CD14-positive monocyte (primary cell): ENCODE results near the gene LEMD1. TPM values are rescaled to one million over a fixed set of nuclear protein-coding genes. Genes with fewer than 3 reads are reported as not detected.

Source experiments
- DNase-seq, 3 donors: peaks; one replicate each; pipeline ENCODE4 v3.0.0-alpha.2; 2011 to 2022
- H2AFZ ChIP-seq: 2 replicates; pipeline ENCODE4 v1.6.0; 2012; ENCODE audit warnings: mild to moderate bottlenecking, low read depth, low read length, inconsistent platforms; ENCODE audit not compliant: insufficient read depth, poor library complexity, severe bottlenecking
- H3K27ac ChIP-seq, 2 donors: 1 replicate in 1 of 2; 2 replicates in 1 of 2; pipeline ENCODE4 v1.5.1; 2012 to 2013; ENCODE audit warnings: low read length in 2 of 2, control low read depth in 1 of 2, inconsistent platforms in 1 of 2, low read depth in 1 of 2, mild to moderate bottlenecking in 1 of 2
- H3K27me3 ChIP-seq, 2 donors: one replicate each; pipeline versions ENCODE4 v1.6.0 to v1.6.1; 2011 to 2013; ENCODE audit warnings: low read length in 2 of 2; ENCODE audit not compliant: control insufficient read depth in 2 of 2, insufficient read depth in 2 of 2
- H3K36me3 ChIP-seq, 2 donors: replicated peaks in 1 of 2; 1 replicate in 1 of 2; 2 replicates in 1 of 2; pipeline versions ENCODE4 v1.5.1 to v1.6.1; 2012 to 2013; ENCODE audit warnings: low read length in 2 of 2, control low read depth in 1 of 2, inconsistent platforms in 1 of 2, mild to moderate bottlenecking in 1 of 2; ENCODE audit not compliant: insufficient read depth in 2 of 2, control insufficient read depth in 1 of 2
- H3K4me1 ChIP-seq, 2 donors: 1 replicate in 1 of 2; 2 replicates in 1 of 2; pipeline versions ENCODE4 v1.5.1 to v1.6.1; 2012 to 2013; ENCODE audit warnings: low read length in 2 of 2, control low read depth in 1 of 2, inconsistent platforms in 1 of 2, mild to moderate bottlenecking in 1 of 2, moderate library complexity in 1 of 2; ENCODE audit not compliant: insufficient read depth in 2 of 2, control insufficient read depth in 1 of 2
- H3K4me2 ChIP-seq: replicated peaks from 2 replicates; pipeline ENCODE3; 2012; ENCODE audit warnings: low read length, moderate library complexity, mild to moderate bottlenecking; ENCODE audit not compliant: poor library complexity, severe bottlenecking; ENCODE audit errors: extremely low read depth
- H3K4me3 ChIP-seq, 3 experiments: fragments of 200-600 bp in 1 of 3; sonication (generic) in 1 of 3; replicated peaks in 1 of 3; 1 replicate in 2 of 3; 2 replicates in 1 of 3; pipeline ENCODE4 v1.5.1; 2011 to 2013; ENCODE audit warnings: low read length in 3 of 3, mild to moderate bottlenecking in 3 of 3, control low read depth in 2 of 3, low read depth in 2 of 3, inconsistent platforms in 1 of 3, moderate library complexity in 1 of 3
- H3K79me2 ChIP-seq: 2 replicates; pipeline ENCODE4 v1.6.0; 2012; ENCODE audit warnings: mild to moderate bottlenecking, control low read depth, inconsistent platforms, low read length, moderate library complexity; ENCODE audit not compliant: insufficient read depth
- H3K9ac ChIP-seq: 2 replicates; pipeline ENCODE4 v1.6.0; 2017; ENCODE audit warnings: low read length, mild to moderate bottlenecking; ENCODE audit not compliant: insufficient read depth, poor library complexity, severe bottlenecking
- H3K9me3 ChIP-seq, 2 donors: replicated peaks in 1 of 2; 1 replicate in 1 of 2; 2 replicates in 1 of 2; pipeline versions ENCODE4 v1.5.1 to v1.6.1; 2012 to 2013; ENCODE audit warnings: low read length in 2 of 2, control low read depth in 1 of 2; ENCODE audit not compliant: control insufficient read depth in 1 of 2, insufficient read depth in 1 of 2
- H4K20me1 ChIP-seq: 2 replicates; pipeline ENCODE4 v1.6.0; 2012; ENCODE audit warnings: mild to moderate bottlenecking, low read length, control low read depth, moderate library complexity; ENCODE audit not compliant: insufficient read depth
- H3K27ac Mint-ChIP-seq, 7 donors: one replicate each; pipeline ENCODE4 v1.8.0; 2020; ENCODE audit warnings: mild to moderate bottlenecking in 7 of 7, mixed read lengths in 7 of 7, moderate library complexity in 6 of 7, inconsistent platforms in 2 of 7
- H3K27me3 Mint-ChIP-seq, 3 donors: one replicate each; pipeline ENCODE4 v1.8.0; 2021 to 2022; ENCODE audit warnings: low read depth in 3 of 3, mild to moderate bottlenecking in 3 of 3, mixed read lengths in 3 of 3, moderate library complexity in 3 of 3, inconsistent platforms in 1 of 3
- H3K36me3 Mint-ChIP-seq, 2 donors: one replicate each; pipeline ENCODE4 v1.8.0; 2020; ENCODE audit warnings: mixed read lengths in 2 of 2, inconsistent platforms in 1 of 2, mild to moderate bottlenecking in 1 of 2
- H3K4me1 Mint-ChIP-seq: one replicate; pipeline ENCODE4 v1.8.0; 2020; ENCODE audit warnings: mild to moderate bottlenecking, mixed read lengths
- H3K4me3 Mint-ChIP-seq, 2 donors: one replicate each; pipeline ENCODE4 v1.8.0; 2020; ENCODE audit warnings: mild to moderate bottlenecking in 2 of 2, mixed read lengths in 2 of 2, moderate library complexity in 1 of 2
- H3K9me3 Mint-ChIP-seq, 7 donors: one replicate each; pipeline ENCODE4 v1.8.0; 2020 to 2022; ENCODE audit warnings: mixed read lengths in 7 of 7, mild to moderate bottlenecking in 6 of 7, moderate library complexity in 6 of 7, inconsistent platforms in 2 of 7
- WGBS: methylation state at CpG from one replicate; pipeline ENCODE4 v1.1.5; 2013; ENCODE audit warnings: missing lambda C conversion rate; ENCODE audit not compliant: insufficient coverage; 5-methylcytosine and 5-hydroxymethylcytosine counted together
- intact Hi-C, 2 donors: fragments of 100-400 bp; cut with micrococcal nuclease; formaldehyde crosslinking; loops; one replicate each; pipeline versions ENCODE4 v1.15.0 to v1.15.1; 2023
- polyA plus RNA-seq, 3 donors: library from polyadenylated mRNA; depleted of rRNA in 1 of 3; unstranded in 2 of 3; stranded (reverse) in 1 of 3; fragments of 300-500 nt in 2 of 3; fragments of >200 nt in 1 of 3; fragmentation: Illumina TruSeq in 2 of 3; gene quantifications; 1 replicate in 2 of 3; 2 replicates in 1 of 3; pipeline ENCODE4 v1.2.3, GENCODE V29; 2012 to 2021
- TF ChIP-seq, protein P1 (sequence below): fragments of 200-600 bp; IDR thresholded peaks from one replicate; pipeline ENCODE4 v1.8.0; 2022; ENCODE audit warnings: antibody characterized with exemption, mild to moderate bottlenecking

LEMD1 gene
- polyA plus RNA-seq, 3 donors = not detected

DNA sequence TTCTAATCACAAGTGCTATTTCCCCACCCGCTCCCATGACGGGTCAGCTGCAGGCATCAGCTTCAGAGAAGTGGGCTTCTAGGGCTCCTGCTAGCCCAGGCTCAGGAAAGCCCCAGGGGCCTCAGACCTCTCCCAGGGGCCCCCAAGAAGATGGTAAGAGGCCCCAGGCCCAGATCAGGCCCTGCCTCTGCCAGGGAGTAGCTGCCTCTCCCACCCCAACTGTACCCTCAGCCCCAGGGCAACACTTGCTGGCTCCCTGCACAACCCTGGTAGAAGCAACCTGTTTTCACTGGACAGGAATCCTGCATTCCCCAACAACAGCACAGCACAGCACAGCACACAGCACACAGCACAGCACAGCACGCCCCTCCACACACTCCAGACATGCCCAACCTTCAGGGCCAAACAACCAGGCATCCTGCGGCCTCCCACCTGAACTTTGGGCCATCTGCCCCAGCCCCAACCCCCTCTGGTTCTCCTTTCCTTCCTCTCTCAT, 27.4 kb upstream of the LEMD1 start:
- H3K4me2 ChIP-seq = no peak overlapping the region

DNA sequence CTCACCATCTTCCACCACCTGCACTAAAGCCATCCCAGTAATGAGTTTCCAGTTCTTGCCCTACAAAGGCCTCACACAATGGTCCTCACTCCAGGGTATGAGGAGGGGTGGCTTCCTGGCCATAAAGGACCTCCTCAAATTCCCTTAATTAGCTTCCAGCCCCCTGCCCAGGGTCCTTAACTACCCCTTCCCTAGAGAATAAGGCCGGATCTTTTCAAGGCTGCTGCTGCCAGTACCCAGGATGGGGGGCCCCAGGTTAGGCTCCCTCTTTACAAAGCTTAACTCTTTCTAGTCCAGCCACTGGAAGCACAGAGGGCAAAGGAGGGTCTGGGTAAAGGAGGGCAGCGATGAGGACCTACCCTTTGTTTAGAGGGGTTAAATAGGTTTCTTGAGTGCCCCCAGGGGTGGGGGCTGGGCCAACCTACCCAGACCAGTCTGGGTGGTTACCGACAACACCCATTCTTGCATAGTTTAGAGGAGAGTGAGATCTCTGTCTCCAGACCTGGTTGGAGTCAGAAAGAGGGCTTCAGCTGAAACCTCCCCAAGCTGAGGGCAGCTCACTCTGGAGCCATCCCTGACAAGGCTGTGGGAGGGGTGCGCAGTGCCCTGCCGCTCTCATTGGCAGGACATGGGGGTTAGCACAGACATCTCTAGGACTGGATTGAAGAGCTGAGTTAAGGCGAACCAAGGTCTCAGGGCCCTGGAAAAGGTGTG, 26.8 kb upstream of the LEMD1 start:
- Mint-ChIP-seq H3K4me3 (no peak overlapping the region), H3K4me1 (no peaks in the 10 kb centered on the region), H3K36me3 (no peaks in the 10 kb centered on the region), H3K27me3 (peaks cover 44 to 69% (median 47%) of the 10 kb centered on the region in 3 donors), H3K27ac (no peak overlapping the region), H3K9me3 (peaks cover 0 to 2% (median 0%) of the 10 kb centered on the region in 7 donors)
- H3K36me3 ChIP-seq = no peaks in the 10 kb centered on the region
- H3K79me2 ChIP-seq = no peaks in the 10 kb centered on the region
- peaks cover 7 to 52% of the 10 kb centered on the region in 2 donors for H3K27me3 ChIP-seq
- H3K27ac ChIP-seq = no peak overlapping the region
- TF ChIP-seq, protein P1, sequence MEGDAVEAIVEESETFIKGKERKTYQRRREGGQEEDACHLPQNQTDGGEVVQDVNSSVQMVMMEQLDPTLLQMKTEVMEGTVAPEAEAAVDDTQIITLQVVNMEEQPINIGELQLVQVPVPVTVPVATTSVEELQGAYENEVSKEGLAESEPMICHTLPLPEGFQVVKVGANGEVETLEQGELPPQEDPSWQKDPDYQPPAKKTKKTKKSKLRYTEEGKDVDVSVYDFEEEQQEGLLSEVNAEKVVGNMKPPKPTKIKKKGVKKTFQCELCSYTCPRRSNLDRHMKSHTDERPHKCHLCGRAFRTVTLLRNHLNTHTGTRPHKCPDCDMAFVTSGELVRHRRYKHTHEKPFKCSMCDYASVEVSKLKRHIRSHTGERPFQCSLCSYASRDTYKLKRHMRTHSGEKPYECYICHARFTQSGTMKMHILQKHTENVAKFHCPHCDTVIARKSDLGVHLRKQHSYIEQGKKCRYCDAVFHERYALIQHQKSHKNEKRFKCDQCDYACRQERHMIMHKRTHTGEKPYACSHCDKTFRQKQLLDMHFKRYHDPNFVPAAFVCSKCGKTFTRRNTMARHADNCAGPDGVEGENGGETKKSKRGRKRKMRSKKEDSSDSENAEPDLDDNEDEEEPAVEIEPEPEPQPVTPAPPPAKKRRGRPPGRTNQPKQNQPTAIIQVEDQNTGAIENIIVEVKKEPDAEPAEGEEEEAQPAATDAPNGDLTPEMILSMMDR = no peak
- no peak for DNase-seq
- no peaks in the 10 kb centered on the region for H3K4me1 ChIP-seq
- no peak overlapping the region for H2AFZ ChIP-seq
- H3K9ac ChIP-seq = no peak overlapping the region
- intact Hi-C loops = no loop called here
- no peaks in the 10 kb centered on the region for H3K9me3 ChIP-seq
- H3K4me3 ChIP-seq = no peak overlapping the region
- 95% methylated on average over 3 of the region's 6 CpGs for WGBS
- H4K20me1 ChIP-seq = no peaks in the 10 kb centered on the region
- H3K4me2 ChIP-seq = no peak overlapping the region

More for the DNA sequence above, 27.4 kb upstream of the LEMD1 start:
- H3K79me2 ChIP-seq = no peaks in the 10 kb centered on the region
- Mint-ChIP-seq H3K9me3 (peaks cover 0 to 2% (median 0%) of the 10 kb centered on the region in 7 donors), H3K4me1 (no peaks in the 10 kb centered on the region), H3K27ac (peak overlapping the region in 1 of 7 donors; percentile 72), H3K27me3 (peaks cover 47 to 69% (median 52%) of the 10 kb centered on the region in 3 donors), H3K4me3 (no peak overlapping the region), H3K36me3 (no peaks in the 10 kb centered on the region)
- TF ChIP-seq, protein P1 = no peak
- no peaks in the 10 kb centered on the region for H3K9me3 ChIP-seq
- no peak overlapping the region for H3K4me3 ChIP-seq
- H3K27ac ChIP-seq = no peak overlapping the region
- no peak overlapping the region for H2AFZ ChIP-seq
- no peaks in the 10 kb centered on the region for H3K4me1 ChIP-seq
- H3K9ac ChIP-seq = no peak overlapping the region
- no peaks in the 10 kb centered on the region for H3K36me3 ChIP-seq
- H4K20me1 ChIP-seq = no peaks in the 10 kb centered on the region
- WGBS = 90% methylated on average over 3 of the region's 4 CpGs
- peaks cover 12 to 52% of the 10 kb centered on the region in 2 donors for H3K27me3 ChIP-seq
- intact Hi-C loops = no loop called here
- DNase-seq = no peak
